Measurements from ENCODE around the gene CHPF2. TPM values are rescaled to one million over a fixed set of nuclear protein-coding genes. Genes with fewer than 3 reads are reported as not detected.

The CHPF2 gene
- total and polyA plus RNA-seq, 10 donors = 16.3 to 55.4 (median 43.7) TPM

- H3K36me3 ChIP-seq = no peaks in the 10 kb centered on the region
- no peak for TF ChIP-seq CTCF (IDR thresholded peaks at IDR 0.05 in 8 of 11, conservative IDR thresholded peaks at IDR 0.05 in 3 of 11)
- no peak for TF ChIP-seq POLR2AphosphoS5 (IDR thresholded peaks at IDR 0.05)
- no peak for TF ChIP-seq POLR2A (IDR thresholded peaks at IDR 0.05)
- DNase-seq = peak; percentile 72
- intact Hi-C loops (cut with DNase I; ENCODE audit: low total_unique reads) = loop anchor here (10.0 kb wide), 1 partner anchor 57 kb away; no protein-coding TSS in a partner anchor
- H3K9me3 ChIP-seq = no peaks in the 10 kb centered on the region
- WGBS, 5 donors = 8 to 13% (median 11%) methylated on average over 12 to 29 of the region's 29 CpGs
- peak overlapping the region; percentile 25 to 76 (median 50) for H3K4me3 ChIP-seq
- peak overlapping the region in 7 of 8 donors; percentile 77 to 84 (median 79) for H3K27ac ChIP-seq
- peaks cover 0 to 92% (median 10%) of the 10 kb centered on the region in 7 donors for H3K27me3 ChIP-seq (replicated peaks in 1 of 7)
- peaks cover 43 to 97% (median 84%) of the 10 kb centered on the region in 6 donors for H3K4me1 ChIP-seq
These were observed 15.5 kb downstream of the CHPF2 start for GRCh38 chr7:151247611-151248345.

GRCh38 chr7:151248346-151249033 is 16.2 kb downstream of the CHPF2 start, which contains the start of gene SMARCD3:
SMARCD3 (minus strand) TSS chr7:151248694; CDS start chr7:151248562, 132 bp downstream.
- DNase-seq = peak; percentile 85
- Histone ChIP-seq H3K4me1 (peaks cover 38 to 96% (median 79%) of the 10 kb centered on the region in 6 donors), H3K9me3 (no peaks in the 10 kb centered on the region), H3K4me3 (peak within 1 kb of the TSS; percentile 25 to 76 (median 50)), H3K36me3 (no peaks in the 10 kb centered on the region), H3K27me3 (replicated peaks in 1 of 7) (peaks cover 0 to 99% (median 10%) of the 10 kb centered on the region in 7 donors), H3K27ac (peak within 1 kb of the TSS in 7 of 8 donors; percentile 77 to 84 (median 79))
- 1% methylated on average over 42 to 71 of the region's 71 CpGs for WGBS, 5 donors
- intact Hi-C loops (cut with DNase I; ENCODE audit: low total_unique reads) = loop anchor here (10.0 kb wide), 1 partner anchor 56 kb away; no protein-coding TSS in a partner anchor
- TF ChIP-seq POLR2AphosphoS5 (IDR thresholded peaks at IDR 0.05) (no peak), POLR2A (IDR thresholded peaks at IDR 0.05) (no peak), CTCF (IDR thresholded peaks at IDR 0.05 in 8 of 11, conservative IDR thresholded peaks at IDR 0.05 in 3 of 11) (no peak)

- Histone ChIP-seq H3K9me3 (no peaks in the 10 kb centered on the region), H3K4me3 (peak overlapping the region; percentile 1 to 76 (median 50)), H3K27ac (peak overlapping the region in 7 of 8 donors; percentile 77 to 84 (median 79)), H3K36me3 (no peaks in the 10 kb centered on the region), H3K4me1 (peaks cover 31 to 89% (median 72%) of the 10 kb centered on the region in 6 donors), H3K27me3 (replicated peaks in 1 of 7) (peaks cover 0 to 100% (median 10%) of the 10 kb centered on the region in 7 donors)
- 5 to 12% (median 7%) methylated on average over 14 to 45 of the region's 45 CpGs for WGBS, 5 donors
- DNase-seq = peak; percentile 86
- TF ChIP-seq CTCF (IDR thresholded peaks at IDR 0.05 in 8 of 11, conservative IDR thresholded peaks at IDR 0.05 in 3 of 11) = no peak
- TF ChIP-seq POLR2AphosphoS5 (IDR thresholded peaks at IDR 0.05) = peak; percentile 25 to 68 (median 67)
- TF ChIP-seq POLR2A (IDR thresholded peaks at IDR 0.05) = no peak
- intact Hi-C loops (cut with DNase I; ENCODE audit: low total_unique reads) = loop anchor here (10.0 kb wide), 1 partner anchor 56 kb away; no protein-coding TSS in a partner anchor
These were observed 16.9 kb downstream of the CHPF2 start for GRCh38 chr7:151249034-151249731.

All from spleen (tissue), 11 donors.